ENCODE results near the gene PLCD3.

The PLCD3 gene

GRCh38 chr17:45117848-45118646 lies 14.3 kb downstream of the PLCD3 start:
- no peak for DNase-seq (ENCODE audit: low read depth in 2 of 2)

- DNase-seq (ENCODE audit: low read depth in 2 of 2), result no peak
These were observed 15.0 kb downstream of the PLCD3 start for GRCh38 chr17:45117334-45117733.

- DNase-seq (ENCODE audit: low read depth in 2 of 2), result no peak
These were observed 15.8 kb downstream of the PLCD3 start for GRCh38 chr17:45116434-45117016.

GRCh38 chr17:45115871-45116270 lies 16.4 kb downstream of the PLCD3 start:
- no peak for DNase-seq (ENCODE audit: low read depth in 2 of 2)

- no peak for DNase-seq (ENCODE audit: low read depth in 2 of 2)
These were observed 17.2 kb downstream of the PLCD3 start for GRCh38 chr17:45115015-45115625.

DNA sequence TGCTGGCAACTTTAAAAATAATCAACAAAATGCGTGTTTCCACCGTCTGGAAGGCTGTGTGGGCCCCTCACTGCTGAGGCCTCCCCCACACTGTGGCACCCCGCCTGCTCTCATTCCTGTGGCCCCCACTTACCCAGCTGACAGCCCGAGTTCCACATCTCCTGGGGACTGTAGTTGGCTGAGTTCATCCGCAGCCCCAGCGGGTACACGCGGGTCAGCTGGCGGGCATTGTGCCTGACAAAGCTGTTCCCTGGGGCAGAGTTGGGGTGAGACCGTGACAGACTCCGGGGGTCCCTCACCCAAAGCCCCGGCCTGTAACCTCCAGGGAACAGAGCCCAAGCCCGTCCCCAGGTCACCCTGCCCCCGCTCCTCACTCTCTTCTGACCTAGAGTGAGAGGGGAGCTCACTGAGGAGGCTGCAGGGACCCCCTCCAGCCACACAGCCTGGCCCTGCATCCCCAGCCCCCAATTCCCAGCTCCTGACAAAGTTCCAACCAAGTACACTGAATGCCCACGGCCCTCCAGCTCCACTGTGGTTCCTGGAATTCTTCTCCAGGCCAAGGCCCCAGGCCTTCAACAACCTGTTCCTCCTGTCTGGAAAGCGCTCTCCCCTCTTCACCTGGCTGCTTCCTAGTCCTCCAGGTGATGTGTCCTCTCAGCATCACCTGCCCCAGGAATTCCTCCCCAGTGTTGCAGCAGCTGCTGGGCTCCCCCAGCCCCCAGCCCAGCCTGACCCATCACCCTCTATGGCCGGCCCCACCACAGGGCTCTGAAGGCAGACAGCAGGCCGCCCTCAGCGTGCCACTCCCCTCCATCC lies 18.0 kb downstream of the PLCD3 start:
- DNase-seq (ENCODE audit: low read depth in 2 of 2), result no peak

GRCh38 chr17:45113424-45113754 lies 18.9 kb downstream of the PLCD3 start:
- DNase-seq (ENCODE audit: low read depth in 2 of 2), result no peak

- DNase-seq (ENCODE audit: low read depth in 2 of 2), result no peak
These were observed 19.5 kb downstream of the PLCD3 start for GRCh38 chr17:45112559-45113423.

DNA sequence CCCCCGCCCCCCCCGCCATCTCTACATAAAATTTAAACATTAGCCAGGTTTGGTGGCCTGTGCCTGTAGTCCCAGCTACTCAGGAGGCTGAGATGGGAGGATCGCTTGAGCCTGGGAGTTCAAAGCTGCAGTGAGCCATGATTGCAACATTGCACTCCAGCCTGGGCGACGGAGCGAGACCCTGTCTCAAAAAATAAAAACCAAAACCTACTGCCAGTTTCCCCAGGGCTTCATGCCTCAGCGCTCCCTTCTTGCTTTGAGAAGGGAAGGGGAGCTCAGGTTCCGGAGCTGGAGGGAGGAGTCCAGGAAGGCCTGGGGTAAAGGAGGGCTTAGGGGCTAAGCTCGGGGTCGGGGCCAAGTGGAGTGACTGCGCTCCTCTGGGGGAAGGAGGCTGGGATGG lies 20.5 kb downstream of the PLCD3 start:
- DNase-seq (ENCODE audit: low read depth in 2 of 2), result no peak

DNA sequence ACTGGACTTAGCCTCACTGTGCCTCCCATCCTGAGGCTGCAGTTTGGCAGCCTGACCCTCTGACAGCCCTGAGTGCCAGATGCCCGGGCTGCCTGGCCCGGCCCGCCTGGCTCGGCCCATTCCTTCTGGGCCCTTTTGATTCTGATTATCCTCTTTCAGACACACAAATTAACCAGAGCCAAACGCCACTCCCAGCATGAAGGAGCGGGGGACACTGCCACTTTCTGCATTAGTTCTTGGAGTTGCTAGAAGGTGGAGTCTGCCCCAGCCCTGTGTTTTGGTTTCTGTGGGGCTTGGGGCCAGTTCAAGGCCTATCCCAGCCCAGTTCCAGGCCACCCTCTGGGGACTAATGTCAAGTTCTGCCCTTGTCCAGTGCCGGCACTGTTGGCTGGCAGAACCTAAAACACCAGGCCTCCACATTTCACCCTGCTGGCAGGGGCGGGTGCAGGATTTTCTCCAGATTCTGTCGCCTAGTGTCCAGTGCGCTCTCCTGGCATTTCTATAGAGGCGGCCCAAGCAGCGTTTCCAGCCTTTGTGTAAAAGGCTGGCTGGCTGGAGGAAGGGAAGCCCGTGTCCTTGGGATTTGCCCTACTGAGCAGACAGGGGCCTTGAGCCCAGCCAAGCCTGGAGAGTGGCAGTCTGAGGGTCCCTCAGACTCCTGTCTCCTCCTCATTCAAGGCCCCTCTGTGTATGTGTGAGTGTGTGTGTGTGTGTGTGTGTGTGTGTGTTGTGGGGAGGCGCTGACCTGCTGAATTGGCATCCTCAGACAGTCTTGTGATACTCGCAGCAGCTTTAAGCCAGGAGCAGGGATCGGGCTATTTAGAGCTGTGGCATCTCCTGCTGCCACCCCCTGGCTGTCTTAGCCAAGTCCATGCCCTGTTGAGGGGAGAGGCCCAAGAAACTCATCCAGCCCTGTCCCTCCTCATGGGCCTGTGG lies 21.4 kb downstream of the PLCD3 start:
- no peak for DNase-seq (ENCODE audit: low read depth in 2 of 2)

DNA sequence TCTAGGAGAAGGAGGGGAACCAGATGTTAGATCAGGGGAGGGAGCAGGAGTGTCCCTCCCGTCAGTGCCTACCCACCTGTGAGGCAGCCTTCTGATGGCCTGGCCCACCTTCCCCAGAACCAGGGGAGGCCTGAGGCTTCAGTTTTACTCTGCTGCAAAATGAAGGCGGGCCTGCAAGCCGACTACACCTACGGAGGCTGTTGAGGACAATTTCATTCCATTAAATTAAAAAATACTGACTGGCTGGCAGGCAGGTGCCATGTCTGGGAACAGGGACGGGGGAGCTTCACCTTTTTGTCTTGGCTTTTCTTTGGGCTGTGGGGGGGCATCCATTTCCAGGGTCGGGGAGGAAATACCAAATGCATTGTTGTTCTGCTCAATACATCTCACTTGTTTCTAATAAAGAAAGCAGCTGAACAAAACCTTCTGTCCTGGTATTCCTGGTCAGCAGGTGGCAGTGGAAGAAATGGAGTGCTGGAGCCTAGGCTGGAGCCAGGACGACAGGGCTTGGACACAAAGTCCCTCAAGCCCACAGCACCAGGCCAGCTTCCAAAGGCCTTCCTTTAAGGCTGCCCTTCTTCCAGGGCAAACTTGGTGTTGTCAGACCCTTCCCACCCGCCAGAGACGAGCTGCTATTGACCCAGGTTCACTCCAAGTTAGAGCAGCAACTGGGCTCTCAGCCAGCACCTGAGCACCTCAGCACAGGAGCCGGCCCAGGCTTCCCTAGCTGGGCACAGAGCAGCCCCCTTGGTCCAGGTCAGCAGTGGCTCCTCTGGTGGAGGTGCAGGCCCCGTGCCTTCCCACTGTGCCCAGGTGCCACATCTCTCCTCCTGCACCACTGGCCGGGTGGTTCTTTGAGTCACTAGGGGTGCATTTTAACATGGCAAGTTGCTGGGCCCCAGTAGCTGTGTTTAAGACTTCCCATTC lies 23.5 kb downstream of the PLCD3 start:
- DNase-seq (ENCODE audit: low read depth in 2 of 2), result no peak

GRCh38 chr17:45108051-45108450 lies 24.3 kb downstream of the PLCD3 start:
- no peak for DNase-seq (ENCODE audit: low read depth in 2 of 2)

DNA sequence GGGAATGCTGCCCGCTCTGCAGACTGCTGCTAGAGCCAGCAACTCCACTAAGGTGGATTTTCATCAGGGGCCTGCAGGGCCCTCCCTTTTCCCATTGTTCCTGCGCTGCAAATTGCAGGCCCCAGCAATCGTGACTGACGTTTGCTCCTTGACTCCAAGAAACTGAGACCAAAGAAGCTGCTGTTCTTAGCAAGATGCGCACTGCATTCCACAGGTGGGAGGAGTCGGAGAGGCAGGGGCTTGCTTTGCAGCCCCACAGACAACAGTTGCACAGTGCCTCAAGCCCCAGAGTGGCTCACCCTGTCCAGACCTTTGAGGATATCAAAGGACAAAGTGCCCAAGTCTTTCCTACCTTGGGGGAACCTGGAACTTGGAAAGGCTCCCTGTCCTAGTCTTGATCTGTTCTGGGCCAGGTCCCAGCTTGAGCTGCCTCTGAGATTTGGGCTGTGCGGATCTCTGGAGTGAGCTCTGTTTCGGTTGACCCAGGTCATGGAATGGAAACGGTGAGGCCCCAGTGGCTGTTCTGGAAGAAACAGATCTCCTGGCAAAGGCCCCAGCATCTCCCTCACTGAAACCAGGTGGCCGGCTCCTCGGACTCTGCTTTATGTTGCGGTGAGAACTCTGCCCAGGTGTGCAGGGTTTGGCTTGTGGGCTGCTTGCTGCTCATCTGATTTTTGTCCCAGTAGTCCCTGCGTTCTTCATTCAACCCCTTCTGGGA lies 24.9 kb downstream of the PLCD3 start:
- no peak for DNase-seq (ENCODE audit: low read depth in 2 of 2)

- no peak for DNase-seq (ENCODE audit: low read depth in 2 of 2)
These were observed 25.7 kb downstream of the PLCD3 start for GRCh38 chr17:45106582-45106981.

- no peak for DNase-seq (ENCODE audit: low read depth in 2 of 2)
These were observed 26.2 kb downstream of the PLCD3 start for GRCh38 chr17:45106096-45106495.

GRCh38 chr17:45104907-45105624 lies 27.2 kb downstream of the PLCD3 start:
- DNase-seq (ENCODE audit: low read depth in 2 of 2), result no peak

GRCh38 chr17:45104497-45104896 lies 27.8 kb downstream of the PLCD3 start:
- DNase-seq (ENCODE audit: low read depth in 2 of 2), result no peak

DNA sequence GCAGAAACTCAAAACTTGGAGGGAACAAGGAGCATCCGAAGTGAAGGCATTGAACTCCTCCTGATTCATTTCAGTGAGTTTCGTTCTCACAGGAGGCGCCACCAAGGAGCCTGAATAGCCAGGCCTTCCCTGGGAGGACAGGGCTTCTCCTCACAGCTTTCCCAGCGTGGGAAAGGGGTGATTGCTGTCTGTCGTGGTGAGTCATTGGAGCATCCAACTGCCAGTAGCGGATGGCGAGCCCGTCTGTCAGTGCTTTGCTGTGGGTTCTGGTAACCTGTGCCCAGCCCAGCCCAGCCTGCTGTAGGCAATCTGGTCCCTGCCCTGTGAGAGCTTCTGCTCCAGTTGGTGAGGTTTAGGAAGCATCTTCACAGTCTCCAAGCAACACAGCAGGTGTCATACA lies 28.3 kb downstream of the PLCD3 start:
- no peak for DNase-seq (ENCODE audit: low read depth in 2 of 2)
